Measurements from ENCODE around the gene SEMA3D.

SEMA3D gene

DNA sequence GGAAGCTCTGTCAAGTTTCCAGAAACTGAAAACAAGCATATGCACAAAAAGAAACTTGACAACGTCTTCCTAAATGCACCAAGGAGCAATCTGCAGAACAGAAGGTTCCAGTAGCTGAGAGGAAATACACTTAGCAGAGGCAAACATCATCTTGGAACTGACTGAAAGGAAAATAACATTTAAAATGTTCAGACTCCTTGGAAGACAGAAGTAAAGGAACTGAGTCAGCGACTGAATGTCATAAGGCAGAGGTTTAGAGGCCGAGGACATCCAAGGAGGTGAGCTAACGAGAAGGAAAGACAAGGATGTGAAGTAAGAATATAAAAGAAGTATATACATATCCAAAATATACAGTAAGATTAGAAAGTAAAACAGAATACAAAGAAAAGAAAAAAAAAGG, 24.1 kb downstream of the SEMA3D start:
- no peak for DNase-seq (ENCODE audit: low spot score)
- CTCF ChIA-PET, result no interaction called here
- no peak overlapping the region for H3K27ac ChIP-seq
- POLR2A ChIA-PET (ENCODE audit: low non-redundant PET), result no interaction called here
- TF ChIP-seq, protein P1, sequence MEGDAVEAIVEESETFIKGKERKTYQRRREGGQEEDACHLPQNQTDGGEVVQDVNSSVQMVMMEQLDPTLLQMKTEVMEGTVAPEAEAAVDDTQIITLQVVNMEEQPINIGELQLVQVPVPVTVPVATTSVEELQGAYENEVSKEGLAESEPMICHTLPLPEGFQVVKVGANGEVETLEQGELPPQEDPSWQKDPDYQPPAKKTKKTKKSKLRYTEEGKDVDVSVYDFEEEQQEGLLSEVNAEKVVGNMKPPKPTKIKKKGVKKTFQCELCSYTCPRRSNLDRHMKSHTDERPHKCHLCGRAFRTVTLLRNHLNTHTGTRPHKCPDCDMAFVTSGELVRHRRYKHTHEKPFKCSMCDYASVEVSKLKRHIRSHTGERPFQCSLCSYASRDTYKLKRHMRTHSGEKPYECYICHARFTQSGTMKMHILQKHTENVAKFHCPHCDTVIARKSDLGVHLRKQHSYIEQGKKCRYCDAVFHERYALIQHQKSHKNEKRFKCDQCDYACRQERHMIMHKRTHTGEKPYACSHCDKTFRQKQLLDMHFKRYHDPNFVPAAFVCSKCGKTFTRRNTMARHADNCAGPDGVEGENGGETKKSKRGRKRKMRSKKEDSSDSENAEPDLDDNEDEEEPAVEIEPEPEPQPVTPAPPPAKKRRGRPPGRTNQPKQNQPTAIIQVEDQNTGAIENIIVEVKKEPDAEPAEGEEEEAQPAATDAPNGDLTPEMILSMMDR (conservative IDR thresholded peaks at IDR 0.05; ENCODE audit: low read depth), result no peak

DNA sequence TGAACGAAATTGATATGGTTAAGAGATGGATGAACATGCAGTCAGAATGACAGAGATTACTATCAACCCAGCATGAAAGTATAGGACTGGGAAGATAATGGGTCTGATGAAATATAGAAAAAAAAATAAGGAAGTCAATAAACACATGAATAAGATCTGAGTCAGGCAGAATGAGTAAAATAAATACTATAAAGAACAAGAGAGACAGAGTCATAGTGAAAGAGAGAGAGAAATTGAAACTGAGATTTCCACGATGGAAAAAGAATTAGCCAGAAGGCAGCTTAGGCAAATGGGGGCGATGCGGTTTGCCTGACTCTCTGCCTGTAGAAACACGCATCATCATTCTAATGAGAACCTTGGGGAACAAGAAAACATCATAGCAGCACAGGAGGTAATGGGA, 26.6 kb downstream of the SEMA3D start:
- TF ChIP-seq, protein P1 (conservative IDR thresholded peaks at IDR 0.05; ENCODE audit: low read depth), result no peak
- DNase-seq (ENCODE audit: low spot score), result peak; percentile 39
- ChIA-PET POLR2A (ENCODE audit: low non-redundant PET) (no interaction called here), CTCF (interaction anchor here (0.5 kb wide), 1 partner anchor 290 kb away, joined by 4 read pairs; no protein-coding TSS in a partner anchor)
- no peak overlapping the region for H3K27ac ChIP-seq

DNA sequence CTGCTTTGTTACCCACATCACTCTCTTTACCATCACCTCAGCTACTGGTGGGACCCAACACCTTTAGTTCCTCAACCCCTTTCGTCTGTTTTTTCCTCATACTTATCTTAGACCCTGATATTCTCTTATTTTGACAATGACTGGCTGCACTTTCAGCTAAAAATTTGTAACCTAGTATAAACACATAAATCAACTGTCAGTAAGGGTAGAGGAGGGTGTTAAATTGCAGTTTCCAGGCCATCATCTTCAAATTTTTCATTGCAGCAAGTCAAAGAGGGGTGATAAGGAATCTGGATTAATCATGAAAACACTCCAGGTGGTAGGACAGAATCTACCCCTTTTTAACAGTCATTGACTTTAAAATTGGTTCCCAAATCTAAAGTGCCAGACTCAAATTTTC, 27.9 kb downstream of the SEMA3D start:
- CTCF ChIA-PET, result interaction anchor here (0.6 kb wide), 1 partner anchor 761 kb away, joined by 5 read pairs; no protein-coding TSS in a partner anchor
- no peak overlapping the region for H3K27ac ChIP-seq
- TF ChIP-seq, protein P1 (conservative IDR thresholded peaks at IDR 0.05; ENCODE audit: low read depth), result no peak
- DNase-seq (ENCODE audit: low spot score), result no peak
- POLR2A ChIA-PET (ENCODE audit: low non-redundant PET), result no interaction called here

DNA sequence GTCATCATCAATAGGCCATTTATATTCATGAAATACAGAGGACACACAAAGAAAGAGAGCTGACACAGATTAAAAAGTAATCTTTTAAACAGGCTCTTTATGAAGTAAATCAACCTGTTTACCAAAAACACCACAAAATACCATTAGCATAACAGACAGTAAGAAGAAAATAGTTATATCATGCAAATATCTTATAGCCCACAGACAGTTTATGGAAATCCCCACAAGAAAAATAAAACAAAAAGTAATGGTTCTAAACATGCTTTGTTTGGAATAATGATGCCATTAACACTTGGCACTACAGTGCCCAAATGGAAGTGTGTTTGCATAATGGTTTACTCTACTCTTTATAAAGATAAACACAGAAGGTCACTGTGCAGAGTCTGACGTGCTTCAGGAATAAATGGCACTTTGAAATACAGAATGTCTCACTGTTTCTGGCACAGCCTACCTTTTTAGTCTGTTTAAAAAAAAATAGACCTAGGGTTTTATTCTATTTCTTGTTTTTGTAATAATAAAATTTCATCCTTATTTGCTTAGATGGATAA, 30.1 kb downstream of the SEMA3D start:
- TF ChIP-seq, protein P1 (conservative IDR thresholded peaks at IDR 0.05; ENCODE audit: low read depth), result no peak
- ChIA-PET POLR2A (ENCODE audit: low non-redundant PET) (no interaction called here), CTCF (no interaction called here)
- no peak overlapping the region for H3K27ac ChIP-seq
- no peak for DNase-seq (ENCODE audit: low spot score)

DNA sequence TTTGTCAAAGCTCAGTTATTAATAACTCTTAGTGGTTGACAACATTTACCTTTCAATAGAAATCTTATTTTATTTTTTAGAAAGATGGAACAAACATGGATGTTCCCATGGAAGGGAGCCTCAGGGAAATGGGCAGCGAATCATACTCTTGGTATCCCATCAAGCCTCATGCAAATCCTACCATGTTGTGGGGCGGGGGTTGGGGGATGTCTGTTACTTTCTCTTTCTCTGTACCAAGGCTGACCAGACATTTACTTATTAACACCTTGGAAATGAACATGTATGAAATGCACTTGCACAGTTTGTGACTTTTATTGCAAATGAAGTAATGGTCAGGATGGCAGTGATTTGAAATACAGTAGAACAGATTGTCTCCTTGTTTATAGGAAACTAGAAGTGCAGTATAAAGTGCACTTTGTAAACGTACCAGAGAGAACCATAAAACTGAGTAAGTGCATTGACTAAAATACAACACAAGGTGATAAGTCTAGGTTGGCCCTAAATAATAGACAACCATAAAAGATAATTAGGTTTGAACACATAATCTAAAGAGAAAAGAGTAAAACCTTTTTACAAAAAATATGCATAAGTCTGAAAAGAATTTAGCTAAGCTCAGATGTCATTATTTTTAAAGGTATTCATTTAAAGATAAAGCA, 32.4 kb downstream of the SEMA3D start:
- H3K27ac ChIP-seq, result no peak overlapping the region
- TF ChIP-seq, protein P1 (conservative IDR thresholded peaks at IDR 0.05; ENCODE audit: low read depth), result no peak
- ChIA-PET POLR2A (ENCODE audit: low non-redundant PET) (no interaction called here), CTCF (no interaction called here)
- DNase-seq (ENCODE audit: low spot score), result no peak

DNA sequence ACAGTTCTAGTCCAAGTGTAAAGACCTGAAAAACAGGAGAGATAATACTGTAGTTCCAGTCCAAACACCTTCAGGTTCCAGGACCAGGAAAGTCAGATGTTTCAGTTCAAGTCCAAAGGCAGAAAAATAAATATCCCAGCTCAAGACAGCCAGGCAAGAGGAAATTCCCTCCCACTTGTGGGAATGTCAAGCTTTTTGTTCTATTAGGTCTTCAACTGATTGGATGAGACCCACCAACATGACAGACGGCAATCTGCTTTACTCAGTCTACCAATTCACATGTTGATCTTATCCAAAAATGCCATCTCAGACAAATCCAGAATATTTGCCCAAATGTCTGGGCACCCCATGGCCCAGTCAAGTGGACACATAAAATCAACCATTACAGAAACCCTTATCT, 33.1 kb downstream of the SEMA3D start:
- CTCF ChIA-PET, result no interaction called here
- POLR2A ChIA-PET (ENCODE audit: low non-redundant PET), result no interaction called here
- TF ChIP-seq, protein P1 (conservative IDR thresholded peaks at IDR 0.05; ENCODE audit: low read depth), result no peak
- DNase-seq (ENCODE audit: low spot score), result no peak
- no peak overlapping the region for H3K27ac ChIP-seq

Data from RWPE1 (cell line).